H1 (cell line): ENCODE measurements around the gene CLEC16A. TPM values are rescaled to one million over a fixed set of nuclear protein-coding genes. Genes with fewer than 3 reads are reported as not detected.

ENCODE experiments used
- CTCF ChIA-PET: fragments of 300-600 bp; sonication (Branson Sonifier 250); formaldehyde crosslinking; loops from one replicate; lab custom pipeline; 2021; ENCODE audit not compliant: partially characterized antibody; lab: Charles Lee
- POLR2A ChIA-PET: fragments of 300-600 bp; sonication (Branson Sonifier 250); formaldehyde crosslinking; loops from one replicate; lab custom pipeline; 2021; ENCODE audit warnings: inconsistent platforms; ENCODE audit not compliant: partially characterized antibody; lab: Charles Lee
- DNase-seq, 2 experiments: peaks; one replicate each; pipeline versions ENCODE4 v3.0.0 to v3.0.0-alpha.2; 2010 to 2022; ENCODE audit warnings: low spot score in 2 of 2, low read depth in 1 of 2, mixed read lengths in 1 of 2
- FAIRE-seq: peaks from 2 replicates; lab custom pipeline; 2011; peaks lifted over from hg19 to GRCh38; lab: Jason Lieb, UNC
- H2AFZ ChIP-seq: 2 replicates; pipeline ENCODE4 v1.8.1; 2012; ENCODE audit warnings: low read length, inconsistent platforms
- H2AK5ac ChIP-seq: 2 replicates; pipeline ENCODE4 v1.6.1; 2013; ENCODE audit warnings: low read depth, low read length
- H2BK120ac ChIP-seq: replicated peaks from 2 replicates; pipeline ENCODE3; 2013; ENCODE audit warnings: low read depth, low read length, inconsistent platforms
- H2BK12ac ChIP-seq: 2 replicates; pipeline ENCODE4 v1.6.1; 2013; ENCODE audit warnings: low read depth, low read length
- H2BK15ac ChIP-seq: 2 replicates; pipeline ENCODE4 v1.6.1; 2013; ENCODE audit warnings: low read length
- H2BK20ac ChIP-seq: 2 replicates; pipeline ENCODE4 v1.6.1; 2013; ENCODE audit warnings: low read length
- H2BK5ac ChIP-seq: 2 replicates; pipeline ENCODE4 v1.6.1; 2013; ENCODE audit warnings: low read depth, low read length
- H3K14ac ChIP-seq: 2 replicates; pipeline ENCODE4 v1.6.1; 2013; ENCODE audit warnings: inconsistent platforms; ENCODE audit not compliant: insufficient read length
- H3K18ac ChIP-seq: 2 replicates; pipeline ENCODE4 v1.6.1; 2013; ENCODE audit warnings: low read length; ENCODE audit errors: extremely low read depth
- H3K23ac ChIP-seq: 2 replicates; pipeline ENCODE4 v1.6.1; 2013; ENCODE audit warnings: inconsistent platforms; ENCODE audit not compliant: insufficient read length
- H3K23me2 ChIP-seq: 2 replicates; pipeline ENCODE4 v1.6.1; 2013; ENCODE audit warnings: low read depth, low read length
- H3K27ac ChIP-seq: 2 replicates; pipeline ENCODE4 v1.6.1; 2011; ENCODE audit warnings: low read depth, low read length, inconsistent platforms
- H3K27me3 ChIP-seq, 4 experiments: replicated peaks in 1 of 4; 1 replicate in 1 of 4; 2 replicates in 3 of 4; pipeline versions ENCODE4 v1.6.1 to v1.8.1; 2011 to 2013; ENCODE audit warnings: low read length in 3 of 4, mild to moderate bottlenecking in 3 of 4, inconsistent platforms in 2 of 4, mixed read lengths in 2 of 4, moderate library complexity in 1 of 4; ENCODE audit not compliant: control insufficient read depth in 3 of 4, insufficient read depth in 3 of 4; ENCODE audit errors: extremely low read depth in 1 of 4
- H3K36me3 ChIP-seq, 4 experiments: 2 replicates each; pipeline versions ENCODE4 v1.6.1 to v1.8.1; 2011 to 2013; ENCODE audit warnings: mild to moderate bottlenecking in 4 of 4, low read length in 3 of 4, moderate library complexity in 2 of 4, control low read depth in 1 of 4, inconsistent platforms in 1 of 4; ENCODE audit not compliant: insufficient read depth in 4 of 4, control insufficient read depth in 2 of 4
- H3K4ac ChIP-seq: replicated peaks from 2 replicates; pipeline ENCODE3; 2013; ENCODE audit warnings: low read length, low read depth, mixed read lengths, inconsistent platforms; ENCODE audit not compliant: insufficient read length
- H3K4me1 ChIP-seq, 4 experiments: replicated peaks in 1 of 4; 1 replicate in 1 of 4; 2 replicates in 3 of 4; pipeline versions ENCODE4 v1.6.1 to v1.8.1; 2011 to 2013; ENCODE audit warnings: low read length in 3 of 4, inconsistent platforms in 2 of 4, mixed read lengths in 1 of 4; ENCODE audit not compliant: insufficient read depth in 4 of 4, control insufficient read depth in 3 of 4
- H3K4me2 ChIP-seq, 2 experiments: 2 replicates each; pipeline versions ENCODE4 v1.6.1 to v1.8.1; 2011 to 2013; ENCODE audit warnings: low read depth in 2 of 2, low read length in 2 of 2, control low read depth in 1 of 2, inconsistent platforms in 1 of 2, mild to moderate bottlenecking in 1 of 2; ENCODE audit not compliant: insufficient read depth in 1 of 2
- H3K4me3 ChIP-seq, 4 experiments: fragments of 200-600, 300-600 bp in 1 of 4; sonication (generic), shearing (Covaris generic), sonication (Bioruptor Twin) in 1 of 4; 2 replicates each; pipeline versions ENCODE4 v1.5.1 to v1.8.1; 2011 to 2016; ENCODE audit warnings: low read length in 4 of 4, low read depth in 3 of 4, control low read depth in 2 of 4, inconsistent platforms in 2 of 4, mild to moderate bottlenecking in 2 of 4, mixed read lengths in 1 of 4, moderate library complexity in 1 of 4; ENCODE audit not compliant: insufficient read depth in 2 of 4; ENCODE audit errors: extremely low read depth in 1 of 4
- H3K56ac ChIP-seq: replicated peaks from 2 replicates; pipeline ENCODE3; 2013; ENCODE audit warnings: low read depth, mild to moderate bottlenecking, mixed read lengths, low read length, inconsistent platforms; ENCODE audit not compliant: insufficient read length
- H3K79me1 ChIP-seq: 2 replicates; pipeline ENCODE4 v1.6.1; 2013; ENCODE audit warnings: low read depth, low read length, control low read depth
- H3K79me2 ChIP-seq, 2 experiments: 2 replicates each; pipeline versions ENCODE4 v1.6.1 to v1.8.1; 2012 to 2013; ENCODE audit warnings: low read length in 2 of 2, mild to moderate bottlenecking in 2 of 2, inconsistent platforms in 1 of 2; ENCODE audit not compliant: insufficient read depth in 2 of 2, control insufficient read depth in 1 of 2
- H3K9ac ChIP-seq, 4 experiments: replicated peaks in 1 of 4; 1 replicate in 1 of 4; 2 replicates in 3 of 4; pipeline versions ENCODE4 v1.6.1 to v1.8.1; 2011 to 2013; ENCODE audit warnings: low read depth in 3 of 4, low read length in 3 of 4, control low read depth in 2 of 4, mild to moderate bottlenecking in 2 of 4, moderate library complexity in 2 of 4, inconsistent platforms in 1 of 4; ENCODE audit errors: extremely low read depth in 1 of 4
- H3K9me3 ChIP-seq, 2 experiments: 2 replicates each; pipeline versions ENCODE4 v1.6.1 to v1.8.1; 2012 to 2013; ENCODE audit warnings: mild to moderate bottlenecking in 2 of 2, moderate library complexity in 2 of 2, control low read depth in 1 of 2, inconsistent platforms in 1 of 2, low read depth in 1 of 2, low read length in 1 of 2, mixed read lengths in 1 of 2; ENCODE audit not compliant: insufficient read depth in 2 of 2
- H4K20me1 ChIP-seq, 2 experiments: replicated peaks in 1 of 2; 2 replicates each; pipeline versions ENCODE3 to v1.8.1; 2011 to 2013; ENCODE audit warnings: inconsistent platforms in 2 of 2, low read length in 2 of 2, mild to moderate bottlenecking in 1 of 2; ENCODE audit not compliant: insufficient read depth in 2 of 2, control insufficient read depth in 1 of 2
- H4K5ac ChIP-seq: 2 replicates; pipeline ENCODE4 v1.6.1; 2013; ENCODE audit warnings: low read length, low read depth, mixed read lengths, inconsistent platforms; ENCODE audit not compliant: insufficient read length
- H4K8ac ChIP-seq: 2 replicates; pipeline ENCODE4 v1.8.0; 2013; ENCODE audit warnings: mild to moderate bottlenecking, moderate library complexity, low read length, inconsistent platforms; ENCODE audit not compliant: insufficient read depth; ENCODE audit errors: extremely low read depth
- H4K91ac ChIP-seq: replicated peaks from 2 replicates; pipeline ENCODE3; 2013; ENCODE audit warnings: low read length, mixed read lengths, inconsistent platforms; ENCODE audit not compliant: insufficient read length
- BACH1 ChIP-seq: IDR thresholded peaks from 2 replicates; pipeline ENCODE4 v1.6.1; 2012; ENCODE audit warnings: low read length, improper control_type of control experiment
- BRCA1 ChIP-seq: IDR thresholded peaks from 2 replicates; pipeline ENCODE4 v1.6.1; 2012; ENCODE audit warnings: low read depth, low read length, improper control_type of control experiment
- CEBPB ChIP-seq: IDR thresholded peaks from 2 replicates; pipeline ENCODE4 v1.6.1; 2012; ENCODE audit warnings: low read depth, low read length
- GABPA ChIP-seq: IDR thresholded peaks from 2 replicates; pipeline ENCODE4 v1.6.1; 2011; ENCODE audit warnings: mild to moderate bottlenecking, low read length, moderate library complexity, borderline replicate concordance; ENCODE audit not compliant: insufficient read depth
- NRF1 ChIP-seq: IDR thresholded peaks from 2 replicates; pipeline ENCODE4 v1.6.1; 2011; ENCODE audit warnings: mild to moderate bottlenecking, low read depth, low read length, improper control_type of control experiment
- PHF8 ChIP-seq: fragments of 200-600 bp; sonication (generic); conservative IDR thresholded peaks from 2 replicates; pipeline ENCODE4 v1.7.1; 2012; ENCODE audit warnings: low read depth, mild to moderate bottlenecking, inconsistent platforms, low read length, moderate library complexity
- SIRT6 ChIP-seq: IDR thresholded peaks from one replicate; pipeline ENCODE4 v1.7.1; 2012; ENCODE audit warnings: low read length, inconsistent platforms
- SP4 ChIP-seq: IDR thresholded peaks from 2 replicates; pipeline ENCODE4 v1.6.1; 2012; ENCODE audit warnings: low read length, inconsistent platforms
- TBP ChIP-seq: IDR thresholded peaks from 2 replicates; pipeline ENCODE4 v1.6.1; 2011; ENCODE audit warnings: low read depth, low read length, improper control_type of control experiment
- TEAD4 ChIP-seq: IDR thresholded peaks from 2 replicates; pipeline ENCODE4 v1.6.1; 2012; ENCODE audit warnings: low read depth, low read length, inconsistent platforms, mixed read lengths
- WGBS, 2 experiments: shearing (Covaris generic) in 1 of 2; methylation state at CpG; one replicate each; pipeline versions ENCODE4 v1.1.6 to v1.1.7; 2013 to 2015; ENCODE audit warnings: low lambda C conversion rate in 2 of 2, mixed read lengths in 2 of 2, inconsistent platforms in 1 of 2, low coverage in 1 of 2, missing lambda C conversion rate in 1 of 2; ENCODE audit not compliant: insufficient replicate concordance in 2 of 2, insufficient coverage in 1 of 2, insufficient read length in 1 of 2; ENCODE audit errors: extremely low coverage in 1 of 2, missing lambda C conversion rate in 1 of 2; 5-methylcytosine and 5-hydroxymethylcytosine counted together
- polyA plus RNA-seq, 7 experiments: library from polyadenylated mRNA; depleted of rRNA in 3 of 7; stranded (reverse) in 5 of 7; unstranded in 2 of 7; fragments of >200 nt in 5 of 7; fragments of 200-250 nt in 2 of 7; gene quantifications; 1 replicate in 5 of 7; 2 replicates in 1 of 7; 4 replicates in 1 of 7; pipeline versions ENCODE4 v1.2.1 to v1.2.3, GENCODE V29; 2011 to 2013; ENCODE audit warnings: missing spikeins in 2 of 7, mixed read lengths in 2 of 7
- total RNA-seq: library from RNA; stranded (reverse); fragmentation: NEBNext Ultra II Directional; extraction: Animal tissue kit (Norgen Biotek cat#: 25700); gene quantifications from 2 replicates; pipeline ENCODE4 v1.2.1, GENCODE V29; 2021

The CLEC16A gene
- total and polyA plus RNA-seq, 2 of the 8 experiments (the other 6 are each of a cell fraction or from before 2014, with no cell fraction given) = 7.6 to 19.3 TPM

GRCh38 chr16:11175787-11176341, 231.5 kb downstream of the CLEC16A start:
- H3K23ac ChIP-seq = no peak overlapping the region
- no peak overlapping the region for H2BK5ac ChIP-seq
- no peak overlapping the region for H2AK5ac ChIP-seq
- no peak overlapping the region for H3K14ac ChIP-seq
- no peak overlapping the region for H4K91ac ChIP-seq
- H2AFZ ChIP-seq = no peak overlapping the region
- no peaks in the 10 kb centered on the region for H3K4me1 ChIP-seq
- H3K79me1 ChIP-seq = no peaks in the 10 kb centered on the region
- no peak overlapping the region for H3K4me2 ChIP-seq
- TF ChIP-seq BRCA1 (no peak), SIRT6 (no peak), TEAD4 (no peak), GABPA (no peak), NRF1 (no peak), SP4 (no peak), BACH1 (no peak), CEBPB (no peak), TBP (no peak), PHF8 (no peak)
- H4K5ac ChIP-seq = no peak overlapping the region
- H3K9me3 ChIP-seq = no peaks in the 10 kb centered on the region
- H3K23me2 ChIP-seq = 0 out of 2 replicates have a peak, but pooled peaks cover 4% of the 10 kb centered on the region
- H2BK20ac ChIP-seq = no peak overlapping the region
- peaks cover 0 to 4% of the 10 kb centered on the region in 2 experiments; a peak in 1 of 4 replicates for H3K79me2 ChIP-seq
- peaks cover 0 to 3% (median under 1%) of the 10 kb centered on the region in 4 experiments; a peak in 1 of 8 replicates for H3K36me3 ChIP-seq
- no peak overlapping the region for H4K8ac ChIP-seq
- 87% methylated on average over 11 of the region's 11 CpGs; no CpG with 5 or more reads in 1 of the 2 experiments for WGBS, 2 experiments
- no peak overlapping the region for H3K27ac ChIP-seq
- H4K20me1 ChIP-seq = peaks cover 0 to 5% of the 10 kb centered on the region in 2 experiments
- no peak overlapping the region for H2BK12ac ChIP-seq
- H3K18ac ChIP-seq = no peak overlapping the region
- H3K4ac ChIP-seq = no peak overlapping the region
- POLR2A ChIA-PET = no interaction called here
- H2BK15ac ChIP-seq = peak overlapping the region; percentile 16; the same call in 1 of the 2 replicates
- no peak overlapping the region for H2BK120ac ChIP-seq
- no peak overlapping the region for H3K4me3 ChIP-seq
- H3K9ac ChIP-seq = no peak overlapping the region
- no peaks in the 10 kb centered on the region for H3K27me3 ChIP-seq
- CTCF ChIA-PET = interaction anchor here (1.1 kb wide), 1 partner anchor 42 kb away, joined by 3 read pairs; no protein-coding TSS in a partner anchor
- FAIRE-seq (no peak), DNase-seq (no peak)
- no peak overlapping the region for H3K56ac ChIP-seq
